C1 segment of cervical spinal cord (tissue), 14 donors: Measurements from ENCODE around the gene CAPN13.

Experiments used
- DNase-seq, 14 donors: peaks; one replicate each; lab custom pipeline; 2025; lab: John Stamatoyannopoulos, UW

Gene CAPN13

GRCh38 chr2:30807249-30807648 lies at the start of gene CAPN13:
Gene CAPN13 (minus strand): TSS chr2:30807446. CDS start chr2:30787325, 20,121 bp downstream.
- DNase-seq = no peak

- DNase-seq = no peak
Observed at GRCh38 chr2:30847841-30848240, 40.6 kb upstream of the CAPN13 start.

- DNase-seq = no peak
Observed at GRCh38 chr2:30847329-30847728, 40.1 kb upstream of the CAPN13 start.

- DNase-seq = no peak
Observed at GRCh38 chr2:30828586-30828985, 21.3 kb upstream of the CAPN13 start.

GRCh38 chr2:30826916-30827315 lies 19.7 kb upstream of the CAPN13 start:
- DNase-seq = no peak

GRCh38 chr2:30826481-30826880 lies 19.2 kb upstream of the CAPN13 start:
- DNase-seq = no peak

- DNase-seq = peak in 2 of 14 donors; percentile 32 to 38
Observed at GRCh38 chr2:30823452-30823851, 16.2 kb upstream of the CAPN13 start.

- DNase-seq = no peak
Observed at GRCh38 chr2:30821960-30822359, 14.7 kb upstream of the CAPN13 start.

GRCh38 chr2:30820381-30821055 lies 13.3 kb upstream of the CAPN13 start:
- peak in 2 of 14 donors; percentile 35 to 51 for DNase-seq

- DNase-seq = no peak
Observed at GRCh38 chr2:30809938-30810337, 2.7 kb upstream of the CAPN13 start.

- DNase-seq = no peak
Observed at GRCh38 chr2:30808695-30809094, 1.4 kb upstream of the CAPN13 start.

GRCh38 chr2:30803281-30803680 lies 4.0 kb downstream of the CAPN13 start:
- no peak for DNase-seq

GRCh38 chr2:30802611-30803010 lies 4.6 kb downstream of the CAPN13 start:
- no peak for DNase-seq

GRCh38 chr2:30801821-30802455 lies 5.3 kb downstream of the CAPN13 start:
- DNase-seq = no peak

- DNase-seq = no peak
Observed at GRCh38 chr2:30800159-30800558, 7.1 kb downstream of the CAPN13 start.

- DNase-seq = no peak
Observed at GRCh38 chr2:30799366-30799765, 7.9 kb downstream of the CAPN13 start.

GRCh38 chr2:30798536-30798991 lies 8.7 kb downstream of the CAPN13 start:
- no peak for DNase-seq

GRCh38 chr2:30797381-30798015 lies 9.7 kb downstream of the CAPN13 start:
- DNase-seq = no peak

- no peak for DNase-seq
Observed at GRCh38 chr2:30796699-30797098, 10.5 kb downstream of the CAPN13 start.

- no peak for DNase-seq
Observed at GRCh38 chr2:30792521-30792920, 14.7 kb downstream of the CAPN13 start.

- DNase-seq = no peak
Observed at GRCh38 chr2:30790879-30791278, 16.4 kb downstream of the CAPN13 start.

GRCh38 chr2:30789670-30790210 lies 17.5 kb downstream of the CAPN13 start:
- DNase-seq = no peak
